ENCODE results near the gene NUDCD2. TPM values are rescaled to one million over a fixed set of nuclear protein-coding genes. Genes with fewer than 3 reads are reported as not detected.
"Not testable (repeated sequence)": the region's sequence is repeated elsewhere in the genome, so short reads cannot be mapped to it uniquely, and the experiment has no call there.

The NUDCD2 gene
- total RNA-seq, 1 donor from 2014 or later: 4.2 TPM

DNA sequence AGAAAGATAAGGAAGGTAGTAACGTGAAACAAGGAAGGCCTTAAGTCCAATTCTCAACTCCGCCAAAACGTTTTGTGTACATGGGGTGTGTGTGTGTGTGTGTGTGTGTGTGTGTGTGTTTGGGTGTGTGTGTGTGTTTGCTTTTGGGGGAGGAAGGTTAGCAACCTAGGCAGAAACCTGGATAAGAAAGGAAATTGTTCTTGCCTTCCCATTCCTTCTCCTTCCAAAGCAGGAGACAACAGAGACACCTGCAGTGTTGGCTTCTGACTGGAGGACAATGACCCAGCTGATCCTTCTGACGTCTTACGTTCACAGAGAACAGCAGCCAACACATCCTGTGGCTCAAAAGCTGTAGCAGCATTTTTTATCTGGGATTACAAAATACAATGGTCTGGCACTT lies 26.6 kb downstream of the NUDCD2 start:
- DNase-seq (ENCODE audit: low read depth in 2 of 2): no peak

GRCh38 chr5:163432544-163432943 lies 27.4 kb downstream of the NUDCD2 start:
- DNase-seq (ENCODE audit: low read depth in 2 of 2): no peak

DNA sequence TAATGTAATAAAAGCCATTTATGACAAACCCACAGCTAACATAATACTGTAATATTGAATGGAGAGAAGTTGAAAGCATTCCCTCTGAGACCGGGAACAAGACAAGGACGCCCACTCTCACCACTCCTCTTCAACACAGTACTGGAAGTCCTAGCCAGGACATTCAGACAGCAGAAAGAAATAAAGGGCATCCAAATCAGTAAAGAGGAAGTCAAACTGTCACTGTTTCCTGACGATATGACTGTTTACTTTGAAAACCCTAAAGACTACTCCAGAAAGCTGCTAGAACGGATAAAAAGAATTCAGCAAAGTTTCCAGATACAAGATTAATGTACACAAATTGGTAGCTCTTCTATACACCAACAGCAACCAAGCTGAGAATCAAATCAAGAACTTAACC lies 33.8 kb downstream of the NUDCD2 start:
- peak; percentile 15 to 18 for DNase-seq (ENCODE audit: low read depth in 2 of 2)

DNA sequence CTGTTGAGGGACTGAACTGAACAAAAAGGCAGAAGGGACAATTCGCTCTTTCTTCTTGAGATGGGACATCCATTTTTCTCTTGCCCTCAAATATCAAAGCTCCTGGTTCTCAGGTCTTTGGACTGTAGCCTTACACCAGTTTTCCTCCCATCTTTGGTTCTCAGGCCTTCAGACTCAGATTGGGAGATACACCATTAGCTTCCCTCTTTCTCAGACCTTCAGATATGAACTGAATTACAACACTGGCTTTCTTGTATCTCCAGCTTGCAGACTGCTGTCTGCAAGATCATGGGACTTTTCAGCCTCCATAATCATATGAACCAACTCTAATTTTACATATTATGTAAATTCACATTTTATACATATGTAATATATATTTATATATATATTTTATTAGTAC lies 35.1 kb downstream of the NUDCD2 start:
- no peak for DNase-seq (ENCODE audit: low read depth in 2 of 2)

DNA sequence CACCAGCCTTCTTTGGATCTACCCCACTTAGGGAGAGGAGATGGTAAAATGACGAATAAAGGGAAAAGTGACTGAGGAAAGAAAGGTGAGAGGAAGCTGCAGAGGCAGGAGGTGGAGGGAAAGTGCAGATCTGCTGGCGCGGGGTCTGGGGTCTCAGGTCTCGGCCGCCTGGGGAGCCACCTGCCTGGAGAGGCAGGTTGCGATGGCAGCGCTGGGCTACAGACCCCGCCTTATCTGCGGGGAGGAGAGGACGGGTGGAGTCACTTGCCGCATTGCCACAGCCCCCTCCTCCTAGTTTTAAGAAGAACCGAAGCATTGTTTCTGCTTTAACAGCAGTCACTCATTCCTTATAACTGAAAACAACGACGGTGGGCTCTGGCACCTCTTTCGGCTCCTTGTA lies 44.2 kb downstream of the NUDCD2 start:
- not testable (repeated sequence) for DNase-seq (ENCODE audit: low read depth in 2 of 2)

GRCh38 chr5:163410505-163410904 lies 49.4 kb downstream of the NUDCD2 start:
- DNase-seq (ENCODE audit: low read depth in 2 of 2): no peak

DNA sequence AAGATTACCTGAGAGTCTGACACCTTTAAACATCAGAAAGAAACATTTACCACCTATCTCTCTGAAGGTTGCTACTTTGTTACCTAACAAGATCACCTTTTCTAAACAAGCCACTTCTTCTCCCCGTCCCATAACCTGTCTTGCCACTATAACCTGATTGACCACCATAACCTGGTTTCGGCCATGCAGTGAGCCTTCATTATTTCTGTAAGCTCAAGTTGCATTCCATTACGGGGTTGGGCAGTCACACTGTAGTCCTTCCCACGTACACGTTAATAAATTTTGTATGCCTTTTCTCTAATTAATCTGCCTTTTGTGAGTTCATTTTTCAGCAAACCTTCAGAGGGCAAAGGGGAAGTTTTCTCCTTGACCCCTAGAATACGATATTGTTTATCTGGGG lies 50.5 kb downstream of the NUDCD2 start:
- no peak for DNase-seq (ENCODE audit: low read depth in 2 of 2)

GRCh38 chr5:163408311-163408923 lies 51.5 kb downstream of the NUDCD2 start:
- peak; percentile 64 to 83 for DNase-seq (ENCODE audit: low read depth in 2 of 2)

DNA sequence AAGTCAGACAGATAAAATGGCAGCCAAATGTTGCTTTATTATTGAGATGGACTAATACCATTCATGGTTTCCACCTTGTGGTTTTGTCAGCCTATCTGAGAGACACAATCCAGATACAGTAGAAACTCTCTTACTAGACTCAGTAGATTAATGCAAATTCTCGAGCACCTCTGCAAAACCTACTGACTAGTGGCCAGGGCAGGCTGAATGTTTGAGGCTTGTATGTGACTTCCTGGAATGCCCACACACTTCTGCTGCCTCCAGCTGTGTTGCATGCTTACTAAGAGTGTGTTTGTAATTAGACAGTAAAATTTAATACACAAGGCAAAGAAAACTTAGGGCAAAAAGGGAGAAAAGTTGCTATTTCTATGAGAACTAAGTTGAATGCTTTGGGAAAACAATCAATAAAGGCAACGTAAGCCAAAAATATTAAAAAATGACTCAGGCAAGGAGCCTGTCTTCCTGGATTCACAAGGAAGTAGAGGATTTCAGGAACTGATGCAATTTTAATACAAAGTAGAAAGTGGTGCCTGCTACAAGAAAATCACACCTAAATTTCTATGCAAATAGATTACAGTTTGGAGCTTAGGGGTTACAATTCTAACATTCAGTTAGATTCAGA lies 52.8 kb downstream of the NUDCD2 start:
- no peak for DNase-seq (ENCODE audit: low read depth in 2 of 2)

DNA sequence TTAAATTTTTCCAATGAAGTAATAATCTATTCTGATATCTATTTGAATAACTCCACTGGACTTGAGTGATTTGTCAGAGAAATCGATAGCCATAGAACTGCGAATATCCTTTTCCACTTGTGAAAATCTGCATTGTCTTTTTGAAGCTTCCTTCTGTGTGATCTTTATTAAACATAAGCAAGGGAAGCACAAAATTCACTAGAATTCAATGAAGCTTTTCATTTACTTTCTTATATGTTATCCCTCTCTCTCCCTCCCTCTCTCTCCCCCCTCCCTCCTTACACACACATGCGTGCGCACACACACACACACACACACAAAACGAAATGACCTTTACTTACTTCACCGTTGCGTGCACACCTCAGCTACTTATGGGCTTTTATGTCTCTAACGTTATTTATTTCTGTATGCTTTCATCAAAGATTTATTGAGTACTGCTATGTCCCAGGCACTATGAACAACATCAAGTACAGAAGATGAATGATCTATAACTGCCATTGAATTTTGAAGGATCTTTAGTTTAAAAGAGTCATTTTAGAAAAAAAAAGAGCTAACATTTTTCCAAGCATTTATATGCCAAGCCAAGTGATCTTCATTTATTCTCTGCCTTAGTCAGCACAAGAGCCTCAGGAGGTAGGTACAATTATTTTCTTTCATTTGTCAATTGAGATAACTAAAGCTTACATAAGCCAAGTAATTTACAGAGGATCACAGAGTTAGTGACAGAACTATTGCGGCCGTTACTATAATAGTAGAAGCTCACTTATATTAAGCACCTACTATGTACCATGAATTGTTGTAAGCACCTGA lies 55.3 kb downstream of the NUDCD2 start:
- no peak for DNase-seq (ENCODE audit: low read depth in 2 of 2)

DNA sequence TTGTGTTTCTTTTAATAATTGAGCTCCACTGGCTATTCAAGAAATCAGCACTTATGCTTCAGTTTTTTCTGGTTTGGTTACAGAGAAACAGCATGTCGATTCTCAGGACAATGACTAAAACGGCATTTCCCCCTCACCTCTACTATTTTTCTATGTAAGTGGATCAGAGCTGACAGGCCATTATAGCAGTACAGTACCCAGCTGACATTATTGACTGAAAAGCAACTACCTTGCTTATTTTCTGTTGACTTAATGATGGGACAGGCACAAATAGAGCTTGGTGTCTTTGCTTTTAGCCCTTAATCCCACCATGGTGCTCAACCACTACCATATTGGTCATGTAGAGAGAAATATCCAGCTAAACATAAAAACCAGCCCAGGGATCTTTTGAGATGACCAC lies 57.9 kb downstream of the NUDCD2 start:
- no peak for DNase-seq (ENCODE audit: low read depth in 2 of 2)

- no peak for DNase-seq (ENCODE audit: low read depth in 2 of 2)
Observed at GRCh38 chr5:163401271-163401670, 58.6 kb downstream of the NUDCD2 start.

- no peak for DNase-seq (ENCODE audit: low read depth in 2 of 2)
Observed at GRCh38 chr5:163399923-163400322, 60.0 kb downstream of the NUDCD2 start.

GRCh38 chr5:163397354-163397753 lies 62.5 kb downstream of the NUDCD2 start:
- peak in 1 of 2 donors; percentile 27 for DNase-seq (ENCODE audit: low read depth in 2 of 2)

DNA sequence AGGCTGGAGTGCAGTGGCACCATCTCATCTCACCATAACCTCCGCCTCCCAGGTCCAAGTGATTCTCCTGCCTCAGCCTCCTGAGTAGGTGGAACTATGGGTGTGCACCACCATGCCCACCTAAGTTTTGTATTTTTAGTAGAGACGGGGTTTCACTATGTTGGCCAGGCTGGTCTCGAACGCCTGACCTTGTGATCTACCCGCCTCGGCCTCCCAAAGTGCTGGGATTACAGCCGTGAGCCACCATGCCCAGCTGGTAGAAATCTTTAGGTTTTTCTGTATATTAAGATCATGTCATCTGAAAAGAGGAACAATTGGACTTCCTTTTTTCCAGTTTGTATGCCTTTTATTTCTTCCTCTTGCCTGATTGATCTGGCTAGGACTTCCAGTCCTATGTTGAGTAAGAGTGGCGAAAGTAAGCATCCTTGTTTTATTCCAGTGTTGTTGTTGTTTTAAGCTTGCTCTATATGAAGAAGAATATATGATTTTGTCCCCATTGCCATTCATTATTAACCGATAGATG lies 63.0 kb downstream of the NUDCD2 start:
- DNase-seq (ENCODE audit: low read depth in 2 of 2): not testable (repeated sequence)

Other genes with a start within 250 kb of the NUDCD2 start
- 202 and 316 TPM in 2 replicates for gene CCNG1, start 22.5 kb downstream of the NUDCD2 start, total RNA-seq
- gene HMMR, start 530 bp upstream of the NUDCD2 start, total RNA-seq: 3.2 and 14.6 TPM in 2 replicates
- gene MAT2B, start 45.5 kb upstream of the NUDCD2 start, total RNA-seq: 77.1 and 81.0 TPM in 2 replicates

All from lung microvascular endothelial cell (primary cell).